HEK293 (cell line): ENCODE results near the gene CA11.

Experiments used
- CTCF ChIA-PET: fragments of 350-600 bp; formaldehyde crosslinking; extraction: SDS; loops from one replicate; lab custom pipeline; 2021; ENCODE audit warnings: antibody characterized with exemption; lab: Yijun Ruan, JAX
- POLR2A ChIA-PET: fragments of 300-600 bp; formaldehyde crosslinking; extraction: SDS; loops from one replicate; lab custom pipeline; 2020; ENCODE audit warnings: antibody characterized with exemption, inconsistent platforms; lab: Yijun Ruan, JAX
- H3K27ac ChIP-seq: fragments of 200-500 bp; sonication (Bioruptor generic); 2 replicates; pipeline ENCODE4 v1.5.1; 2014; ENCODE audit warnings: low read depth, low read length, control low read depth, inconsistent platforms; ENCODE audit errors: extremely low read depth
- H3K36me3 ChIP-seq, 2 experiments: fragments of 200-500 bp in 1 of 2; sonication (Bioruptor generic) in 1 of 2; 1 replicate in 1 of 2; 2 replicates in 1 of 2; pipeline ENCODE4 v1.5.1; 2014 to 2017; ENCODE audit warnings: inconsistent platforms in 2 of 2, low read length in 2 of 2; ENCODE audit not compliant: control insufficient read depth in 2 of 2, insufficient read depth in 1 of 2
- H3K4me1 ChIP-seq: fragments of 200-500 bp; sonication (Bioruptor generic); 2 replicates; pipeline ENCODE4 v1.5.1; 2014; ENCODE audit warnings: mild to moderate bottlenecking, low read length, inconsistent platforms; ENCODE audit not compliant: control insufficient read depth, insufficient read depth
- H3K4me3 ChIP-seq: 2 replicates; pipeline ENCODE4 v1.5.1; 2011; ENCODE audit warnings: low read depth, mild to moderate bottlenecking, control low read depth, low read length, moderate library complexity
- H3K9me3 ChIP-seq: fragments of 200-500 bp; sonication (Bioruptor generic); 2 replicates; pipeline ENCODE4 v1.5.1; 2014; ENCODE audit warnings: low read depth, low read length, inconsistent platforms; ENCODE audit not compliant: control insufficient read depth, insufficient read depth
- HOXC10 ChIP-seq: sonication (generic); formaldehyde crosslinking; IDR thresholded peaks from 2 replicates; pipeline ENCODE4 v1.8.1; 2023; ENCODE audit warnings: mild to moderate bottlenecking, missing genetic modification reagents
- KLF8 ChIP-seq: fragments of 450-650 bp; formaldehyde crosslinking; IDR thresholded peaks from 2 replicates; pipeline ENCODE4 v1.5.1; 2016; ENCODE audit warnings: missing biosample characterization, missing genetic modification characterization
- RBAK ChIP-seq: fragments of 450-650 bp; formaldehyde crosslinking; IDR thresholded peaks from 2 replicates; pipeline ENCODE4 v1.5.1; 2016; ENCODE audit warnings: missing biosample characterization, missing genetic modification characterization
- SCRT2 ChIP-seq: fragments of 450-650 bp; formaldehyde crosslinking; IDR thresholded peaks from 2 replicates; pipeline ENCODE4 v1.5.1; 2016; ENCODE audit warnings: missing biosample characterization, missing genetic modification characterization
- ZNF121 ChIP-seq: fragments of 450-650 bp; formaldehyde crosslinking; IDR thresholded peaks from 2 replicates; pipeline ENCODE4 v1.5.1; 2016; ENCODE audit warnings: missing biosample characterization, missing genetic modification characterization
- ZNF169 ChIP-seq: fragments of 450-650 bp; formaldehyde crosslinking; IDR thresholded peaks from 2 replicates; pipeline ENCODE4 v1.5.1; 2016; ENCODE audit warnings: missing biosample characterization, missing genetic modification characterization
- ZNF626 ChIP-seq: fragments of 450-650 bp; sonication (Bioruptor Pico); formaldehyde crosslinking; IDR thresholded peaks from 2 replicates; pipeline ENCODE4 v1.5.1; 2018; ENCODE audit warnings: missing biosample characterization, missing genetic modification characterization, inconsistent platforms
- ZNF658 ChIP-seq: fragments of 450-650 bp; formaldehyde crosslinking; IDR thresholded peaks from 2 replicates; pipeline ENCODE4; 2016; ENCODE audit warnings: missing biosample characterization, missing genetic modification characterization
- ZNF777 ChIP-seq: fragments of 450-650 bp; formaldehyde crosslinking; IDR thresholded peaks from 2 replicates; pipeline ENCODE4 v1.5.1; 2017; ENCODE audit warnings: missing biosample characterization, missing genetic modification characterization, borderline replicate concordance
- ZNF837 ChIP-seq: fragments of 450-650 bp; formaldehyde crosslinking; IDR thresholded peaks from 2 replicates; pipeline ENCODE4 v1.5.1; 2016; ENCODE audit warnings: missing biosample characterization, missing genetic modification characterization
- ZSCAN23 ChIP-seq: fragments of 450-650 bp; formaldehyde crosslinking; IDR thresholded peaks from 2 replicates; pipeline ENCODE4 v1.5.1; 2016; ENCODE audit warnings: missing biosample characterization, missing genetic modification characterization
- TF ChIP-seq, protein P1 (sequence below): fragments of 450-650 bp; formaldehyde crosslinking; IDR thresholded peaks from 2 replicates; pipeline ENCODE4 v1.5.1; 2016; ENCODE audit warnings: missing biosample characterization, missing genetic modification characterization
- TF ChIP-seq, protein P2 (sequence below): fragments of 450-650 bp; formaldehyde crosslinking; IDR thresholded peaks from 2 replicates; pipeline ENCODE4 v1.5.1; 2016; ENCODE audit warnings: missing biosample characterization, missing genetic modification characterization
- TF ChIP-seq, protein P3 (sequence below): fragments of 450-650 bp; formaldehyde crosslinking; IDR thresholded peaks from 2 replicates; pipeline ENCODE4 v1.5.1; 2016; ENCODE audit warnings: missing biosample characterization, missing genetic modification characterization, low read depth
- TF ChIP-seq, protein P4 (sequence below): fragments of 450-650 bp; formaldehyde crosslinking; IDR thresholded peaks from 2 replicates; pipeline ENCODE4 v1.5.1; 2017; ENCODE audit warnings: missing biosample characterization, missing genetic modification characterization

Gene CA11

DNA sequence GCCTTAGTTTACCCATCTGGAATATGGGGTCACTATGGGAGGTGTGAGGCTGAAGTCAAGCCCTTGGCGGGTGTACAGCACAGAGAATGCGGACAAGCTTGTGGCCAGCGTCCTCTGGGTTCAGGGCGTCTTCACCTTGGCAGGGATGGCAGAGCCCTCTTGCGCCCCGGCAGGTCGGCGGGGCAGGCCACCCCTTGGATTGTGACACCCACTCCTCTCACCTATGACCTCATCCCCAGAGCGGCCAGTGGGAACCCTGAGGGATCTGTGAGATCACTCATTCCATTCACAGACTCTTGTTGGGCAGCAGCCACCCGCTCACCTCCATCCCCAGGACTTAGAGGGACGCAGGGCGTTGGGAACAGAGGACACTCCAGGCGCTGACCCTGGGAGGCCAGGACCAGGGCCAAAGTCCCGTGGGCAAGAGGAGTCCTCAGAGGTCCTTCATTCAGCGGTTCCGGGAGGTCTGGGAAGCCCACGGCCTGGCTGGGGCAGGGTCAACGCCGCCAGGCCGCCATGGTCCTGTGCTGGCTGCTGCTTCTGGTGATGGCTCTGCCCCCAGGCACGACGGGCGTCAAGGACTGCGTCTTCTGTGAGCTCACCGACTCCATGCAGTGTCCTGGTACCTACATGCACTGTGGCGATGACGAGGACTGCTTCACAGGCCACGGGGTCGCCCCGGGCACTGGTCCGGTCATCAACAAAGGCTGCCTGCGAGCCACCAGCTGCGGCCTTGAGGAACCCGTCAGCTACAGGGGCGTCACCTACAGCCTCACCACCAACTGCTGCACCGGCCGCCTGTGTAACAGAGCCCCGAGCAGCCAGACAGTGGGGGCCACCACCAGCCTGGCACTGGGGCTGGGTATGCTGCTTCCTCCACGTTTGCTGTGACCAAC lies 39.3 kb downstream of the CA11 start, which contains the start of gene SPACA4:
Gene SPACA4, plus strand, starts transcription at position 280 of the 896 bp plus-strand sequence. Its CDS starts 237 bp downstream, at position 517.
- CTCF ChIA-PET, result interaction anchor here (0.6 to 5.3 kb wide), 5 partner anchors 17 to 340 kb away, joined by 3 to 51 read pairs (median 5); no protein-coding TSS in a partner anchor
- Histone ChIP-seq H3K4me3 (no peak within 1 kb of the TSS), H3K4me1 (no peaks in the 10 kb centered on the region; the same call in 1 of the 2 replicates), H3K9me3 (no peaks in the 10 kb centered on the region), H3K36me3 (no peaks in the 10 kb centered on the region), H3K27ac (no peak within 1 kb of the TSS)
- POLR2A ChIA-PET, result interaction anchor here (0.7 to 5.2 kb wide), 2 partner anchors 12 to 345 kb away, joined by 3 to 60 read pairs; partner anchors contain the start of genes RPL18 and SPHK2
- TF ChIP-seq ZSCAN23, result no peak
- no peak for TF ChIP-seq HOXC10 (CRISPR knock-in tag)
- no peak for TF ChIP-seq ZNF658 (tag by site-specific recombination)
- no peak for TF ChIP-seq ZNF777 (tag by site-specific recombination)
- TF ChIP-seq RBAK (tag by site-specific recombination), result no peak
- no peak for TF ChIP-seq ZNF626 (tag by site-specific recombination)
- TF ChIP-seq, protein P1, sequence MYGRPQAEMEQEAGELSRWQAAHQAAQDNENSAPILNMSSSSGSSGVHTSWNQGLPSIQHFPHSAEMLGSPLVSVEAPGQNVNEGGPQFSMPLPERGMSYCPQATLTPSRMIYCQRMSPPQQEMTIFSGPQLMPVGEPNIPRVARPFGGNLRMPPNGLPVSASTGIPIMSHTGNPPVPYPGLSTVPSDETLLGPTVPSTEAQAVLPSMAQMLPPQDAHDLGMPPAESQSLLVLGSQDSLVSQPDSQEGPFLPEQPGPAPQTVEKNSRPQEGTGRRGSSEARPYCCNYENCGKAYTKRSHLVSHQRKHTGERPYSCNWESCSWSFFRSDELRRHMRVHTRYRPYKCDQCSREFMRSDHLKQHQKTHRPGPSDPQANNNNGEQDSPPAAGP (tag by site-specific recombination), result no peak

DNA sequence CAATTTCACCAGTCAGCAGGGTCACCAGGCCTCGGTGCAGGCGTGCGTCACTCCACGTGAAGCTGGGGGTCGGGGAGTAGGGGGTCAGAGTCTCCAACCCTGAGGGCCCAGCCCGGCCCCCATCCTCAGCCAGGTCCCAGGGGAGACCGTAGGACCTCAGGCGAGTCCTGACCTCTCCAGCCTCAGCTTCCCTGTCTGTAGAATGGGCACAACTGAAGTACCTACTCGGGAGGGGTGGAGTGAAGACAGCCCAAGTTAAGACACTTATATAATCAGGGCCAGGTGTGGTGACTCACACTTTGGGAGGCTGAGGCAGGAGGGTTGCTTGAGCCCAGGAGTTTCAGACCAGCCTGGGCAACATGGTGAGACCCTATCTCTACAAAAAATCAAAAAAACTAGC lies 42.1 kb downstream of the CA11 start:
- TF ChIP-seq ZNF121, result peak; percentile 23; the same call in 1 of the 2 replicates
- peak; percentile 26; the same call in 1 of the 2 replicates for TF ChIP-seq KLF8 (tag by site-specific recombination)
- TF ChIP-seq, protein P2, sequence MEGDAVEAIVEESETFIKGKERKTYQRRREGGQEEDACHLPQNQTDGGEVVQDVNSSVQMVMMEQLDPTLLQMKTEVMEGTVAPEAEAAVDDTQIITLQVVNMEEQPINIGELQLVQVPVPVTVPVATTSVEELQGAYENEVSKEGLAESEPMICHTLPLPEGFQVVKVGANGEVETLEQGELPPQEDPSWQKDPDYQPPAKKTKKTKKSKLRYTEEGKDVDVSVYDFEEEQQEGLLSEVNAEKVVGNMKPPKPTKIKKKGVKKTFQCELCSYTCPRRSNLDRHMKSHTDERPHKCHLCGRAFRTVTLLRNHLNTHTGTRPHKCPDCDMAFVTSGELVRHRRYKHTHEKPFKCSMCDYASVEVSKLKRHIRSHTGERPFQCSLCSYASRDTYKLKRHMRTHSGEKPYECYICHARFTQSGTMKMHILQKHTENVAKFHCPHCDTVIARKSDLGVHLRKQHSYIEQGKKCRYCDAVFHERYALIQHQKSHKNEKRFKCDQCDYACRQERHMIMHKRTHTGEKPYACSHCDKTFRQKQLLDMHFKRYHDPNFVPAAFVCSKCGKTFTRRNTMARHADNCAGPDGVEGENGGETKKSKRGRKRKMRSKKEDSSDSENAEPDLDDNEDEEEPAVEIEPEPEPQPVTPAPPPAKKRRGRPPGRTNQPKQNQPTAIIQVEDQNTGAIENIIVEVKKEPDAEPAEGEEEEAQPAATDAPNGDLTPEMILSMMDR, result no peak
- no peak for TF ChIP-seq SCRT2 (tag by site-specific recombination)
- TF ChIP-seq ZNF837 (tag by site-specific recombination), result no peak
- Histone ChIP-seq H3K27ac (no peak overlapping the region), H3K4me1 (no peaks in the 10 kb centered on the region; the same call in 1 of the 2 replicates), H3K36me3 (no peaks in the 10 kb centered on the region), H3K9me3 (no peaks in the 10 kb centered on the region), H3K4me3 (no peak overlapping the region)
- ChIA-PET POLR2A (no interaction called here), CTCF (no interaction called here)

DNA sequence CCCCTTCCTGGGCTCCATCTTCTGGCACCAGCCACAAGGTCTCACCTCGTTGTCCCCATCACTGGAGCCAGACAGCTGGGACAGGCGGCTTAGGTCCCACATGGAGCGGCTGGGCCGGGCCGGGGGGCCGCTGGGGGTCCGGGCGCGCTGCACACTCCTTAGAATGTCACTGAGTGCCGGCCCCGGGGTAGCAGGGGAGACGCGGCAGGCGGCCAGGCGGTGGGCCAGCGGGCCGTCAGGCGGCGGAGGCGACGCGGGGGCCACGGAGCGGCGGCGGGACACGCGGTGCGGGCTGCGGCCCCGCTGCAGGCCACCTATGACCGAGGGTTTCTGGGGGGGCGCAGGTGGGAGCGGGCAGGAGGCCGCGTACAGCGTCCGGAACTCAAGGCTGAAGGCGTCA lies 42.5 kb downstream of the CA11 start:
- ChIA-PET POLR2A (no interaction called here), CTCF (no interaction called here)
- Histone ChIP-seq H3K36me3 (no peaks in the 10 kb centered on the region), H3K4me1 (no peaks in the 10 kb centered on the region), H3K9me3 (no peaks in the 10 kb centered on the region), H3K27ac (no peak overlapping the region), H3K4me3 (no peak overlapping the region)
- TF ChIP-seq, protein P3, sequence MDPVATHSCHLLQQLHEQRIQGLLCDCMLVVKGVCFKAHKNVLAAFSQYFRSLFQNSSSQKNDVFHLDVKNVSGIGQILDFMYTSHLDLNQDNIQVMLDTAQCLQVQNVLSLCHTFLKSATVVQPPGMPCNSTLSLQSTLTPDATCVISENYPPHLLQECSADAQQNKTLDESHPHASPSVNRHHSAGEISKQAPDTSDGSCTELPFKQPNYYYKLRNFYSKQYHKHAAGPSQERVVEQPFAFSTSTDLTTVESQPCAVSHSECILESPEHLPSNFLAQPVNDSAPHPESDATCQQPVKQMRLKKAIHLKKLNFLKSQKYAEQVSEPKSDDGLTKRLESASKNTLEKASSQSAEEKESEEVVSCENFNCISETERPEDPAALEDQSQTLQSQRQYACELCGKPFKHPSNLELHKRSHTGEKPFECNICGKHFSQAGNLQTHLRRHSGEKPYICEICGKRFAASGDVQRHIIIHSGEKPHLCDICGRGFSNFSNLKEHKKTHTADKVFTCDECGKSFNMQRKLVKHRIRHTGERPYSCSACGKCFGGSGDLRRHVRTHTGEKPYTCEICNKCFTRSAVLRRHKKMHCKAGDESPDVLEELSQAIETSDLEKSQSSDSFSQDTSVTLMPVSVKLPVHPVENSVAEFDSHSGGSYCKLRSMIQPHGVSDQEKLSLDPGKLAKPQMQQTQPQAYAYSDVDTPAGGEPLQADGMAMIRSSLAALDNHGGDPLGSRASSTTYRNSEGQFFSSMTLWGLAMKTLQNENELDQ (tag by site-specific recombination), result no peak
- TF ChIP-seq ZNF169, result no peak
- TF ChIP-seq, protein P4, sequence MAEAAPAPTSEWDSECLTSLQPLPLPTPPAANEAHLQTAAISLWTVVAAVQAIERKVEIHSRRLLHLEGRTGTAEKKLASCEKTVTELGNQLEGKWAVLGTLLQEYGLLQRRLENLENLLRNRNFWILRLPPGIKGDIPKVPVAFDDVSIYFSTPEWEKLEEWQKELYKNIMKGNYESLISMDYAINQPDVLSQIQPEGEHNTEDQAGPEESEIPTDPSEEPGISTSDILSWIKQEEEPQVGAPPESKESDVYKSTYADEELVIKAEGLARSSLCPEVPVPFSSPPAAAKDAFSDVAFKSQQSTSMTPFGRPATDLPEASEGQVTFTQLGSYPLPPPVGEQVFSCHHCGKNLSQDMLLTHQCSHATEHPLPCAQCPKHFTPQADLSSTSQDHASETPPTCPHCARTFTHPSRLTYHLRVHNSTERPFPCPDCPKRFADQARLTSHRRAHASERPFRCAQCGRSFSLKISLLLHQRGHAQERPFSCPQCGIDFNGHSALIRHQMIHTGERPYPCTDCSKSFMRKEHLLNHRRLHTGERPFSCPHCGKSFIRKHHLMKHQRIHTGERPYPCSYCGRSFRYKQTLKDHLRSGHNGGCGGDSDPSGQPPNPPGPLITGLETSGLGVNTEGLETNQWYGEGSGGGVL (tag by site-specific recombination), result no peak
